Globus pallidus (tissue), 1 donor: Measurements from ENCODE around the gene FAM174A.
"Not testable (repeated sequence)": the region's sequence is repeated elsewhere in the genome, so short reads cannot be mapped to it uniquely, and the experiment has no call there.

Experiments used
- DNase-seq: peaks from one replicate; pipeline ENCODE4 v3.0.0-alpha.2; 2015; ENCODE audit warnings: low spot score

The FAM174A gene

DNA sequence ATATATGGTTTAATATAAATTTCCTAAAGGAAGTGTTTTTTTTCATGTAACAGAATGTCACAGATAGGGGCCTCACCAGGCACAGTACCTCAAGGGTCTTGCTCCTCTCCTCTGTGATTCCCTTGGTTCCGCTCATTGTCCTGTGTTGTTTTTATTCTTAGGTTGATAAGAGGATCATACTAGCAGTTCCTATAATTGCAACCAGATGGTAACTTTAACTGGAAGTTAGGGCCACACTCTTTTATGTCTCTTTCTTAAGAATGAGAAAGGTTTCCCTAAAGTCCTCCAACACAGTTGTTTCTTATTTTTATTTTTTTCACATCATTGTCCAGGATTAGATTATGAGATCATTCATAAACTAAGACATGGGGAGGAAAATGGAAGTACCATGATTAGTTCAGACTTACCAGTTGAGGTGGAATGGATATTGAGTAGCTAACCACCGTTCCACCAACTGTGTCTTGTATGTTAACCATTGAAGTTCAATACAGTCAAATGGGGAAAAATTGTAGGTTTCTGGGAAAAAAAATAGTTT lies 41.1 kb downstream of the FAM174A start:
- DNase-seq: no peak

DNA sequence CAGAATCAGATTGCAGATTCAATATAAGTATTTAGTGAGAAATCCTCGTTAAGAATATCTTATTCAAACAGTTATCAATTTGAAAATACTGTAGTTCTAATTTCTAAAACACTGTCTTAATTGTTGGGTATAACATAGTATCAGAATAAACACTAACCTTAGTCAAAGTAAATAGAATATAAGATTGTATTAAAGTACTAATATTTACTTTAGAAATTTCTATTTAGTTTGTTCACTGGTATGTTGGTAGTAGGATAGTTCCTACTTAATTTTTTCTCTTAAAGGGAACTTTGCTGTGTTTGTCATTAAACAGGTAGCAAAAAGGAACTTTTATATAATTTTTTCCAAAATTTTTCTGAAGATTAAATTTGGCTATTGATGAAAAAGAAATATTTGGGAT lies 42.3 kb downstream of the FAM174A start:
- no peak for DNase-seq

- no peak for DNase-seq
Measured at GRCh38 chr5:100584069-100584468, 48.9 kb downstream of the FAM174A start.

DNA sequence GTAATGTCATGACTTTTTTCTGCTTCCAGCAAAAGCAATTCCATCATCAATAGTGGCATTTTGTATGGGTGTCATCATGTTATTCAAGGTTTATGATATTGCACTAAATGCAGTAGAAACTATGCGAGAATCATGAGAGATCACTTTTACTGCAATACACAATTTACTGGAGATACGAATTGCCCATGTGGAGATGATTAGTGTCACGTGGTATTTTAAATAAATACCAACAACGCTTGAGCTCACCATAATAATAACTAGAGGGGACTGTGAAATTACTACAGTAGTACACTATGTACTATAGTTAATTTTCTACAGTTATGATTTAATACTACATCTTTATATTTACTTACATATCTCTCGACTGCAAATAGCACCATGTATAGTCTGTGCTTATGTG lies 49.7 kb downstream of the FAM174A start:
- no peak for DNase-seq

- DNase-seq: no peak
Measured at GRCh38 chr5:100590867-100591266, 55.7 kb downstream of the FAM174A start.

DNA sequence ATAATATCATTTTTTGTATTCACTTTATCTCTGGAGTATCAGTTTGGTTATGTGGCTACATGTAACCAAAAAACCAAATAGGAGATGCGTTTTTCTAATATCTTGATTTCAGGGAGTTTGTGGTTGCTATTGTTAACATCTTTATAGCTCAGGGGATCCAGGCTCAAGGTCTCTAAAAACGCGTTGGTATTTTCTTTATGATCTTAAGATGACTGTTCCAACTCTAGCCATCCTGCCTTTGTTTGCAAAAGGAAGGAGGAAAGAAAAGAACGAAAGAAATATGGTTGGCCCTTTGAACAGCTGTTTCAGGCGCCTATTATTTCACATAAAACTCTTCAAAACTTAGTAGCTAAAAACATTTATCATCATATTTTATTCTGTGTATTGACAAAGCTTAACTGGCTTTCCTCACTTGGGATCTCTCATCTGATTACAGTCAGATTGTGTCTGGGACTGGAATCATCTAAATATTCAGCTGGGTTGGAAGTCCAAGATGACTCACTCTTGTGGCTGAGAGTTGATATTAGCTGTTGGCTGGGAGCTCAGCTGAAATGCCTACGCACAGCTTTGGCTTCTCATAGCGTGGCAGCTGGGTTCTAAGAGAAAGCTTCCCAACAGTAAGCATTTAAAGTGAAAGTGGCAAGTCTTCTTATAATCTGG lies 60.1 kb downstream of the FAM174A start:
- no peak for DNase-seq

DNA sequence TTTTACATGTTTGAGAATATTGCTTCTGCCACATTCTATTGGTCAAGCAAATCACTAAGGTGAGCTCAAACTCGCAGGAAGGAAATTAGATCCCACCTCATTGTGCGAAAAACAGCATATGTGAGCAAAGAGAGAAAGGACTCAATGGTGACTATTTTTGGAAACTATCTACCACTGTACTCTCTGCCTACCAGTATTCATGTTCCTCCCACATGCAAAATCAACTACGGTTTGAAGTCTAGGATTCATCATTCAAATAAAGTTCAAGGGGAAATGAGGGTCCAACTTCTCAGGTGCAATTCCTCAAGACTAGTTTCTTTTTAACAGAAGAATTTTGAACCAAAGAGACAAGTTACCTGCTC lies 60.6 kb downstream of the FAM174A start:
- DNase-seq: no peak

DNA sequence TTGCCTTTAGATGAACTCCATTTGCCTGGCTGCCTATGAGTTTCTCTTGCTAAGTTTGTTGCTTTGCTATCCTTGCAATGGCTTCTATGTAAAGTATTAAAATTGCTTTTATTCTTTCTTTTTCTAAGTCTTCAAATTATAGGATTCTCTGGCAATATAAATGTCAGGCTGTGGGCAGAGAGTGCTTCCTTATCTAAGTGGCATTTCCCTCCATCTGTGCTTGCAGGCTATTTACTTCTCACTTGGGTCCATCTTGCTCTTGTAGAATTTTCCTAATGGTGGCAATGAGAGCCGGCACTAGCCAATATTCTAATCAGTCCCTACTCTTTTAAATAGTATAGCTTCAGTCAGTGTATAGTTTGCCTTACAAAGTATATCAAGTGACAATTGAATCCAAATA lies 63.3 kb downstream of the FAM174A start:
- DNase-seq: no peak

GRCh38 chr5:100600298-100600994 lies 65.3 kb downstream of the FAM174A start:
- no peak for DNase-seq

DNA sequence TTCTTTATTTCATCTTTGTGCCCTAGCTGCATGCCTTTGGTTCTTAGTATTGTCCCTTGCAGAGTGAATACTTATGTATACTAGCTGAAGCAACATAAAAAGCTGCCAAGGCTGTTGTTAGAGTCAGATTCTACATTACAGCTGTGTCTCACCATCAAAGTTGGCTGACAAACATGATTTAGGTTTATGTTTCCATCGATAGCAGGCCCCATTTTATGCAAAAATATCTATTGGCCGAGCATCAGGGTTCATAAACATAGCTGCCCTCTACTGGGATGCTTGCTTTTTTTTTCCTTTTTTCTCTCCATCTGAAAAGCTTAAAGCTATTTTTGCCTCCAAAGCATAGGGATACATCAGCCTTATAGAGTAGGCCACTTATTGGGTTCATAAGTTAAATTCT lies 68.0 kb downstream of the FAM174A start:
- no peak for DNase-seq

GRCh38 chr5:100604021-100604420 lies 68.8 kb downstream of the FAM174A start:
- DNase-seq: not testable (repeated sequence)

GRCh38 chr5:100609594-100609993 lies 74.4 kb downstream of the FAM174A start:
- no peak for DNase-seq

DNA sequence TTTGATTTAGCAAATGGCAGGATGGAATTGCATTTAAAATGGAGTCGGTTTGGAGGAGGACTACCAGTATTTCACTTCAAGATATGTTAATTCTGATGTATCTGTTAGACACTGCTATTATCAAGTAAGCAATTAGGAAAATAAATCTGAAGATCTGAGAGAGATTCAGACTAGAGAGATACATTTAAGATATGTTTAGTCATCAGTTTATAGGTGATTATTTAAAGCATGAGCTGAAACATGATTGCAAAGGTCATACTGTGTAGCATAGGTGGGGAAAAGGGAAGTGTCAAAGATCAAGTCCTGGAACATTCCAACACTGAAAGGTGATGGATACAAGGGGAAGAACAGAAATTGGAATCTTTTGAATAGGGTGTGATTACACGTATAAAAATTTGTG lies 79.1 kb downstream of the FAM174A start:
- no peak for DNase-seq

- no peak for DNase-seq
Measured at GRCh38 chr5:100615362-100615761, 80.2 kb downstream of the FAM174A start.

GRCh38 chr5:100616291-100616690 lies 81.1 kb downstream of the FAM174A start:
- no peak for DNase-seq

DNA sequence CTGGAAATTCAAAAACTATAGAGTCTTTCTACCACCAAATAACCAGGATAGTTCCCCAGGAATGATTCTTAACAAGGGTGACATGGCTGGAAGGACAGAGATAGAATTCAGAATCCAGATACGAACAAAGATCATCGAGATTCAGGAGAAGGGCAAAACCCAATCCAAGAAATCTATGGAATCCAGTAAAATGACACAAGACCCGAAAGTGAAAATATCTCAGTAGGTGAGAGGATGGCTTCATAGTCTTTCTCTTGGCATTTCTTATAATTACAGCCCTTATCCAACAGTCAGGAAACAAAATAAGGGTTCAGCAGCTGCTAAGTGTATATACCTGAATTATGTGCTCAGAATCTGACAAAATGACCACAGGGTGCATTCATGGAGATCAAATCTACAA lies 81.8 kb downstream of the FAM174A start:
- DNase-seq: no peak

DNA sequence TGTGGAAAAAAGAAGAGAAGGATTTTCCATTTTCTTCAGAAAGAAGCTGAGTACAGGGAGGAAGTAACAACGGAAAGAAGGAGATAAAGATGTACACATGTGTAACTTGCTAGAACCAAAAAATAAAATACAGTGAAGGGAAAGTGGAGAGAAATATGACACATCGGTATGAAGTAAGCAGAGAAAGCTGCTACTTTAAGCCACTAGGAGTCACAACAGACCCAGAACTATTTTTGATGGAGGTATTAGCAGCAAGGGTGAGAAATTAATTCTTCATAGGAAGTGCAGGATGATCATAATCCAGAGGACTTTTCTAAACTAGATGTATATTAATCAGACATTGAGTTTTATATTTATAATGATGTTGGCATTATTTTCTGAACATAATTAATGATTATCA lies 88.5 kb downstream of the FAM174A start:
- no peak for DNase-seq

- DNase-seq: no peak
Measured at GRCh38 chr5:100634937-100635534, 99.9 kb downstream of the FAM174A start.
